Peyer's patch (tissue), 4 donors: ENCODE results near the gene OSBPL6. TPM values are rescaled to one million over a fixed set of nuclear protein-coding genes. Genes with fewer than 3 reads are reported as not detected.

Experiments
- DNase-seq, 3 donors: peaks; one replicate each; pipeline ENCODE4 v3.0.0-alpha.2; 2017 to 2019
- H3K27ac ChIP-seq, 4 donors: fragments of 200-600 bp; sonication (generic); one replicate each; pipeline ENCODE4 v1.5.1; 2016 to 2019
- H3K27me3 ChIP-seq, 2 donors: fragments of 200-600 bp; sonication (generic); one replicate each; pipeline ENCODE4 v1.5.1; 2019
- H3K36me3 ChIP-seq, 3 donors: fragments of 200-600 bp; sonication (generic); one replicate each; pipeline ENCODE4 v1.5.1; 2016 to 2019
- H3K4me1 ChIP-seq, 4 donors: fragments of 200-600 bp; sonication (generic); one replicate each; pipeline ENCODE4 v1.5.1; 2016 to 2019
- H3K4me3 ChIP-seq, 4 donors: fragments of 200-600 bp; sonication (generic); 1 replicate in 3 of 4; 2 replicates in 1 of 4; pipeline ENCODE4 v1.5.1; 2016 to 2019; ENCODE audit warnings: mild to moderate bottlenecking in 1 of 4
- H3K9me3 ChIP-seq, 4 donors: fragments of 200-600 bp; sonication (generic); one replicate each; pipeline ENCODE4 v1.5.1; 2016 to 2019; ENCODE audit warnings: mild to moderate bottlenecking in 1 of 4
- CTCF ChIP-seq, 6 experiments: fragments of 450-650 bp in 4 of 6; fragments of 200-600 bp in 2 of 6; sonication (generic) in 1 of 6; IDR thresholded peaks; one replicate each; pipeline ENCODE4 v1.5.1; 2017 to 2019; ENCODE audit warnings: antibody characterized with exemption in 6 of 6, mild to moderate bottlenecking in 3 of 6, moderate library complexity in 1 of 6
- POLR2A ChIP-seq, 2 donors: fragments of 450-650 bp; IDR thresholded peaks; one replicate each; pipeline ENCODE4 v1.5.1; 2017; ENCODE audit warnings: antibody characterized with exemption in 2 of 2, mild to moderate bottlenecking in 2 of 2, moderate library complexity in 2 of 2
- total RNA-seq, 4 donors: library from RNA; depleted of rRNA; stranded (reverse); fragments of >200 nt; gene quantifications; one replicate each; pipeline ENCODE4 v1.1.0, GENCODE V29; 2016

Gene OSBPL6
- total RNA-seq, 4 donors from 2014 or later: 3.4 to 14.9 (median 4.9) TPM

- Histone ChIP-seq H3K27me3 (no peaks in the 10 kb centered on the region), H3K9me3 (no peaks in the 10 kb centered on the region), H3K36me3 (no peaks in the 10 kb centered on the region), H3K27ac (no peak overlapping the region), H3K4me1 (peaks cover 0 to 8% (median 3%) of the 10 kb centered on the region in 4 donors), H3K4me3 (no peak overlapping the region)
- DNase-seq: no peak
- no peak for TF ChIP-seq CTCF (IDR thresholded peaks at IDR 0.05)
- no peak for TF ChIP-seq POLR2A (IDR thresholded peaks at IDR 0.05)
These were observed 81.3 kb downstream of the OSBPL6 start for GRCh38 chr2:178275600-178275999.

GRCh38 chr2:178277741-178278197 lies 83.5 kb downstream of the OSBPL6 start:
- Histone ChIP-seq H3K4me1 (peaks cover 0 to 15% (median 5%) of the 10 kb centered on the region in 4 donors), H3K9me3 (no peaks in the 10 kb centered on the region), H3K4me3 (no peak overlapping the region), H3K27ac (peak overlapping the region in 1 of 4 donors; percentile 28), H3K36me3 (no peaks in the 10 kb centered on the region), H3K27me3 (no peaks in the 10 kb centered on the region)
- TF ChIP-seq POLR2A (IDR thresholded peaks at IDR 0.05): no peak
- no peak for TF ChIP-seq CTCF (IDR thresholded peaks at IDR 0.05)
- peak in 1 of 3 donors; percentile 48 for DNase-seq

- Histone ChIP-seq H3K36me3 (no peaks in the 10 kb centered on the region), H3K4me3 (peak overlapping the region in 2 of 4 donors; percentile 0 to 12), H3K4me1 (peaks cover 0 to 15% (median 5%) of the 10 kb centered on the region in 4 donors), H3K27me3 (no peaks in the 10 kb centered on the region), H3K27ac (peak overlapping the region in 2 of 4 donors; percentile 20 to 28), H3K9me3 (no peaks in the 10 kb centered on the region)
- DNase-seq: no peak
- TF ChIP-seq CTCF (IDR thresholded peaks at IDR 0.05): no peak
- no peak for TF ChIP-seq POLR2A (IDR thresholded peaks at IDR 0.05)
These were observed 84.8 kb downstream of the OSBPL6 start for GRCh38 chr2:178279142-178279541.

- TF ChIP-seq POLR2A (IDR thresholded peaks at IDR 0.05) (no peak), CTCF (IDR thresholded peaks at IDR 0.05) (no peak)
- Histone ChIP-seq H3K36me3 (no peaks in the 10 kb centered on the region), H3K4me1 (peaks cover 0 to 15% (median 5%) of the 10 kb centered on the region in 4 donors), H3K27ac (peak overlapping the region in 2 of 4 donors; percentile 47), H3K9me3 (no peaks in the 10 kb centered on the region), H3K27me3 (no peaks in the 10 kb centered on the region), H3K4me3 (peak overlapping the region in 1 of 4 donors; percentile 12)
- DNase-seq: peak in 2 of 3 donors; percentile 54
These were observed 85.3 kb downstream of the OSBPL6 start for GRCh38 chr2:178279636-178280035.

GRCh38 chr2:178280244-178280852 lies 86.0 kb downstream of the OSBPL6 start:
- Histone ChIP-seq H3K27ac (peak overlapping the region in 1 of 4 donors; percentile 47), H3K9me3 (no peaks in the 10 kb centered on the region), H3K4me1 (peaks cover 0 to 15% (median 5%) of the 10 kb centered on the region in 4 donors), H3K4me3 (no peak overlapping the region), H3K27me3 (no peaks in the 10 kb centered on the region), H3K36me3 (no peaks in the 10 kb centered on the region)
- no peak for DNase-seq
- TF ChIP-seq CTCF (IDR thresholded peaks at IDR 0.05) (peak; percentile 41 to 86 (median 76)), POLR2A (IDR thresholded peaks at IDR 0.05) (no peak)
